ENCODE data around the gene RFX3. TPM values are rescaled to one million over a fixed set of nuclear protein-coding genes. Genes with fewer than 3 reads are reported as not detected.

The RFX3 gene
- total RNA-seq, 1 donor from 2014 or later, result 1.6 TPM

GRCh38 chr9:3479514-3480352, 46.1 kb downstream of the RFX3 start:
- DNase-seq (ENCODE audit: low read depth), result no peak
- no peak for TF ChIP-seq CTCF (conservative IDR thresholded peaks at IDR 0.05; ENCODE audit: low read depth, low read length)
- H3K4me3 ChIP-seq (ENCODE audit: low read depth, low read length), result no peak overlapping the region

- peak; percentile 40 for DNase-seq (ENCODE audit: low read depth)
- TF ChIP-seq CTCF (conservative IDR thresholded peaks at IDR 0.05; ENCODE audit: low read depth, low read length), result no peak
- no peak overlapping the region for H3K4me3 ChIP-seq (ENCODE audit: low read depth, low read length)
Observed at GRCh38 chr9:3478549-3478953, 47.2 kb downstream of the RFX3 start.

- H3K4me3 ChIP-seq (ENCODE audit: low read depth, low read length), result no peak overlapping the region
- no peak for TF ChIP-seq CTCF (conservative IDR thresholded peaks at IDR 0.05; ENCODE audit: low read depth, low read length)
- DNase-seq (ENCODE audit: low read depth), result no peak
Observed at GRCh38 chr9:3477236-3477834, 48.5 kb downstream of the RFX3 start.

- no peak overlapping the region for H3K4me3 ChIP-seq (ENCODE audit: low read depth, low read length)
- no peak for DNase-seq (ENCODE audit: low read depth)
- no peak for TF ChIP-seq CTCF (conservative IDR thresholded peaks at IDR 0.05; ENCODE audit: low read depth, low read length)
Observed at GRCh38 chr9:3475300-3476020, 50.3 kb downstream of the RFX3 start.

GRCh38 chr9:3474821-3475220, 51.0 kb downstream of the RFX3 start:
- DNase-seq (ENCODE audit: low read depth), result no peak
- no peak overlapping the region for H3K4me3 ChIP-seq (ENCODE audit: low read depth, low read length)
- TF ChIP-seq CTCF (conservative IDR thresholded peaks at IDR 0.05; ENCODE audit: low read depth, low read length), result no peak

- no peak for DNase-seq (ENCODE audit: low read depth)
- TF ChIP-seq CTCF (conservative IDR thresholded peaks at IDR 0.05; ENCODE audit: low read depth, low read length), result no peak
Observed at GRCh38 chr9:3473405-3473804, 52.4 kb downstream of the RFX3 start.

More at GRCh38 chr9:3473405-3473804, 52.4 kb downstream of the RFX3 start:
- no peak overlapping the region for H3K4me3 ChIP-seq (ENCODE audit: low read depth, low read length)
